Prostate gland (tissue), 2 donors: Measurements from ENCODE around the gene EPHA2.

Experiments
- CTCF ChIP-seq, 4 experiments: fragments of 200-600 bp in 2 of 4; fragments of 450-650 bp in 2 of 4; sonication (generic) in 2 of 4; IDR thresholded peaks; 1 replicate in 3 of 4; 2 replicates in 1 of 4; pipeline ENCODE4 v1.5.1; 2016 to 2019; ENCODE audit warnings: antibody characterized with exemption in 4 of 4, mild to moderate bottlenecking in 2 of 4, moderate library complexity in 2 of 4
- POLR2A ChIP-seq: fragments of 450-650 bp; IDR thresholded peaks from one replicate; pipeline ENCODE4 v1.6.1; 2016; ENCODE audit warnings: antibody characterized with exemption, mild to moderate bottlenecking
- POLR2AphosphoS5 ChIP-seq: sonication (generic); formaldehyde crosslinking; IDR thresholded peaks from one replicate; pipeline ENCODE4 v1.6.1; 2017; ENCODE audit warnings: antibody characterized with exemption

GRCh38 chr1:16167331-16168143 is 11.7 kb upstream of the EPHA2 start:
- TF ChIP-seq CTCF (IDR thresholded peaks at IDR 0.05) (no peak), POLR2A (no peak), POLR2AphosphoS5 (no peak)
